Epithelial cell of esophagus (primary cell): ENCODE data around the gene TAF10.

Experiments used
- DNase-seq: peaks from one replicate; pipeline ENCODE4 v3.0.0; 2010; ENCODE audit warnings: low read depth
- H3K4me3 ChIP-seq: 2 replicates; pipeline ENCODE4 v1.5.1; 2011; ENCODE audit warnings: mild to moderate bottlenecking, low read length, control low read depth
- CTCF ChIP-seq: IDR thresholded peaks from 2 replicates; pipeline ENCODE4 v1.5.1; 2011; ENCODE audit warnings: low read depth, mild to moderate bottlenecking, low read length, control low read depth, inconsistent platforms; ENCODE audit not compliant: insufficient read depth; ENCODE audit errors: missing control alignments

TAF10 gene

DNA sequence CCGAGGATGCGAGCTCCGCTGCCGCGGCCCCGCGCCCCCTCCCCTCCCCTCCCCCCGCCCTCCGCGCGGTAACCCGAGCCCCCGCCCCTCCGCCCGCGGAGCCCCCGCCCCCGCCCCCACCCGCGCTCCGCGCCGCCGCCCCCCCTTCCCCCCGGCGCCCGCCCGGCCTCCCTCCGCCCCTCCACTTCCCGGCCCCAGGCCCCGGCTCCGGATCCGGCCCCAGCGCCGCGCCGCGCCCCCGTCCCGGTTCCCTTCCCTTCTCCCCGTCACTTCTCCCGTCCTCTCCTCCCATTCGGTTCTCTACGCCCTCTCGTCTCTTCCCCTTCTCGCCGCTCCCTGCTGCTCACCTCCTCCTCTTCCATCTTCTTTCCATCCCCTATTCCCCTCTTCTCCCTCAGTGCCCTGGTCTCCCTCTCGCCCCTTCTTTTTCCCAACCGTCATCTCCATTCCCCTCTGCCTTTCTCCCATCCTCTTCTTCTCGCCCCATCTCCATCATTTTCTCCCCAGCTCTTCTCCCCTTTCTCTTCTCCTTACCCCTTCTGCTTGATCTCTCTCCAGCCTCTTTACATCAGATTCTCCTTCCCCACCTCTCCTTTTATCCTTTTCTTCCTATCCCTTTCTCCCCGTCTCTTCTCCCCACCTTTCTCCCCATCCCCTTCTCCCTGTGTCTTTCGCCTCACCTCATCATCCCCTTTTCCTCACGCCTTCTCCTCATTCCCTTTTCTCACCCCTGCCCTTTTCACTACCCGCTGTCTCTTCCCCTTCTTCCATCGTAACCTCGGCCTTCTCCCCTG, 44.0 kb upstream of the TAF10 start, which contains the start of gene DCHS1:
Gene DCHS1, minus strand, starts transcription at position 20 of the 794 bp plus-strand sequence. CDS start 14,196 bp downstream, outside the sequence.
- H3K4me3 ChIP-seq, result no peak within 1 kb of the TSS
- DNase-seq, result no peak

GRCh38 chr11:6655020-6655789, 43.2 kb upstream of the TAF10 start:
- DNase-seq, result no peak
- TF ChIP-seq CTCF, result no peak
- no peak overlapping the region for H3K4me3 ChIP-seq

More for the DNA sequence above, 44.0 kb upstream of the TAF10 start, which contains the start of gene DCHS1:
- TF ChIP-seq CTCF, result no peak

DNA sequence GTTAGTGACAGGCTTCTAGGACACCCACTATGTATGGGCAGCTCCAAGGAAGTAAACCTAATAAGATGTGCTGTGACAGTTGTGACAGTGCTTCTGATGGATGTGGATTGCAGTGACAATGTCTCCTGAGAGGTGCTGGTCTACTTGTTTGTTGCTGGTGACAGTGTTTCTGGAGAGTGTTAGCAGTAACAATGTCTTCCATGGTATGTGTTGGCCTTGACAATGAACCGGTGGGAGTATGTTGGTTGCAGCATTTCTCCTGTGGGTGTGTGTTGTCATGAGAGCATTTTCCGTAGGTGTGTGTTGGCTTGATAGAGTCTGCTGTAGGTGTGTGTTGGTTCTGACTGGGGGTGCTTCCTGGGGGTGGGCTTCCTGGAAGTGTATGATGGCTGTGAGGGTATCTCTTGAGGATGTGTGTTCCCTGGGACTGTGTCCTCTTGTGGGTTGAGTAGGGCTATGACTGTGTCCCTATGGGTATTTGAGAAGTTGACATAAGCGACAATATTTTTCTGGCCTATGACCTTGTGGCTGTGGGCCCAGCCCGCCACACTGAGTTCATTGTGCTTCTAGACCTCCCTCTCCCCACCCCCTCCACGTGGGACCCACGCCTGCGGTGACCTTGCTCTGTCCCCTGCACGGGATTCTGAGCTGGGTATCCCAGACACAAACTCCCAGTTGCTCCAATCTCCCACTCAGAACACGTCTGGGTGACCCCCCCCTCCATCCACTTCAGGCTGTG, 42.4 kb upstream of the TAF10 start:
- no peak for TF ChIP-seq CTCF
- no peak for DNase-seq
- H3K4me3 ChIP-seq, result no peak overlapping the region

GRCh38 chr11:6653656-6654055, 41.6 kb upstream of the TAF10 start:
- no peak for TF ChIP-seq CTCF
- no peak overlapping the region for H3K4me3 ChIP-seq
- DNase-seq, result no peak

DNA sequence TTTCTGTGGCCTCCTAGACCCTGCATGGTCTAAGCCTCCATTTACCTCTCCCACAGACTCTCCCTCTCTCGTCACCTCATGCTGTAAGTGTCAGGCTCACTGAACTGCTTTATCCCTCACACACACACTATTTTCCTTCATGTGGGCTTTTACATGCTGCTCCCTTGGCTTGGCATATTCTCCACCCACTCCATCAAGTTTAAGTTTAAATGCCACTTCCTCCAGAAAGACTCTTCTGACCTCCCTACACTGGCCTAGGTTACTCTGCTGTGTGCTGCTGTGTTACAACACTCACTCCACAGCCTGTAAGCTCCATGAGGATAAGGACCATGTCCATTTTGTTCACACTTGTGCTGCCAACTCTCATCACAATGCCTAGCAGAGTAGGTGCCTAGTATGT, 41.1 kb upstream of the TAF10 start:
- TF ChIP-seq CTCF, result no peak
- DNase-seq, result no peak
- no peak overlapping the region for H3K4me3 ChIP-seq

- no peak for TF ChIP-seq CTCF
- DNase-seq, result no peak
- H3K4me3 ChIP-seq, result no peak overlapping the region
These were observed 40.2 kb upstream of the TAF10 start for GRCh38 chr11:6652182-6652581.
